Activated T-cell treated with anti-CD3 and anti-CD28 coated beads, Interleukin-2, amount 50 U/mL, for 1 hour (primary cell): Measurements from ENCODE around the gene OR2H1.
"Not testable (repeated sequence)": the region's sequence is repeated elsewhere in the genome, so short reads cannot be mapped to it uniquely, and the experiment has no call there.

Source experiments
- DNase-seq: peaks from one replicate; pipeline ENCODE4 v3.0.0-alpha.2; 2020

The OR2H1 gene

DNA sequence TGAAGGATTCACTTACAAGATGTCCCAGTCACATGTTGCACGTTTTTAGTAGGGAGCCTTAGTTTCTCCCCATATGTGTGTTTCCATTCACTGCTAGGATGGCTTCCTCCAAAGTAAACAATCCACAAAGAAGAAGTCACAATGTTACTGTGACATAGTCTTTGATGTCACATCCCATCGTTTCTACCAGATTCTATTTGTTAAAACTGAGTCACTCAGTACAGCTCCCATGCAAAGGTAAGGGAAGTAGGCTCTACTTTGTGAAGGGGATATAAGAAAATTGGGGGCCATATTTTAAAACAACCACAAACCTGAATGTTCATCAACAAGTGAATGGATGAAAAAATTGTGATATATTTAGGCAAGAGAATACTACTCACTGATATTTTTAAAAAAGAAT, at the start of gene OR2H1, which contains the start of gene OR11A1:
Gene OR2H1, plus strand, starts transcription at position 185 of the 400 bp plus-strand sequence. CDS start 4,615 bp downstream, outside the sequence.
Gene OR11A1, minus strand, starts transcription at position 101 of the 400 bp plus-strand sequence. CDS start 29,430 bp downstream, outside the sequence.
- DNase-seq: no peak

DNA sequence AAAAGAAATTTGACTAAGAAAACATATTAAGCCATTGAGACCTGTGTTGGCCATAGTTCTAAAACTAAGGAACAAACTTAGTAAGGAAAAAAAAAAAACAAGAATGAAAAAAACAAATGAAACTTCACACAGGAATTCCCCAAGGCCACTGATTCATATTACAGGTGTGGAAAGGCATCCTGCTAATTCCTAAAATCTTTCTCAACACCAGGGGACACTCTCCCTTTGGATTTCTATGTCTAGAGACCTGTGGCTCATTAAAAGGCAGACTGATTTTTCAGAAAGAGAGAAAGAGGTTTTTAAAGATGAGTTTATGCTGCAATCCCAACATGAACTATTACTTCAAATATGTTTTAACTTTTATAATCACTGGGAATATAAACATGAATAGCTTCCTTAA, 42.4 kb upstream of the OR2H1 start, which contains the start of gene OR12D1:
Gene OR12D1, plus strand, starts transcription at position 341 of the 400 bp plus-strand sequence.
- no peak for DNase-seq

DNA sequence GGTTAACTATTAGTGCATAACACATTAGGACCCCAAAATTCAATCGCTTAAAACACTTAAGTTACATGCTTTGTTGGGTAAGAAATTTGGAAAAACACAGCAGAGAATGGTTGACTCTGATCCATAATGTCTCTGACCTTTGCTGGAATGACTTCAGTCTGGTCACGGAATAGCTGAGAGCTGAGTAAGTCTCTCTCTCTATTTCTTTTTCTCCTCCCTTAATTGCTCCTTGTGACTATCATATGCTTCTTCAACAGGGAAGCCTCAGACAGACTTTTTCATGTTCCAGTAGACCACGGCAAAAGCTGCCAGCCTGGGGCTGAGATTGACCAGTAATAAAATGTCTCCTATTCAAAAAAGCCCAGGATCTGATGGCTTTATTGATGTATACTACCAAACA, 37.4 kb upstream of the OR2H1 start:
- DNase-seq: no peak

DNA sequence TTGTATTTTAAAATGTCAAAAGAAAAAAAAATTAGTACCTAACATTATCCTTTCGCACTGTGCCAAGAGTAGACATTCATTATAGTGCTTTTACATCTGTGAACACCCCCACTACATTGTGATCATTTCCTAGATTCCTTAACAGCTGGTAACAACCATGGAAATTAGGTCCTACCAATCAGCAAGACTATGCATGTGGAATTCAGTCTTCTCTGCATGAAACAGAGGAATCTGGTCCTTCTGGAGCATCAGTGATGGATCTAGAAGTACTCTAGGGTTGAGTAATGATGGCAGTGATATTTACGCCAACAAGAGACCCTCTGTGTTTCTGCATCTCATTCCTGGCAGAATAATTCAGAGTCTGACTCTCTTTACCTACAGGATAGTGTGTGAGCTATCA, 32.8 kb upstream of the OR2H1 start:
- DNase-seq: no peak

DNA sequence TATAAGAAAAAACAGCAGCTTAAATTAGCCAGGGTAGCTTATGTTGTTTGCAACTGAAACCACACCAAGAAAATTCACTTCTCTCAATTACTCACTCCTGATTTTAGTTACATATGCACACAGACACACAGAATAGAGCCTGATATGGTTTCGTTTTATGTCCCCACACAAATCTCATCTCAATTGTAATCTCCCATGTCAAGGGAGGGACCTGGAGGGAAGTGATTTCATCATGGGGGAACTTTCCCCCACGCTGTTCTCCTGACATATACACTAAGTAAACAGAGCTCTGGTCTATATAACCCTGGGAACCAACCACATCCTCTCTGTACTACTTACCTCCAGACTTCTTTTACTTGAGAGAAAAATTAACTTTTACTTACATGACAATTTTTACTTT, 32.4 kb upstream of the OR2H1 start:
- no peak for DNase-seq

DNA sequence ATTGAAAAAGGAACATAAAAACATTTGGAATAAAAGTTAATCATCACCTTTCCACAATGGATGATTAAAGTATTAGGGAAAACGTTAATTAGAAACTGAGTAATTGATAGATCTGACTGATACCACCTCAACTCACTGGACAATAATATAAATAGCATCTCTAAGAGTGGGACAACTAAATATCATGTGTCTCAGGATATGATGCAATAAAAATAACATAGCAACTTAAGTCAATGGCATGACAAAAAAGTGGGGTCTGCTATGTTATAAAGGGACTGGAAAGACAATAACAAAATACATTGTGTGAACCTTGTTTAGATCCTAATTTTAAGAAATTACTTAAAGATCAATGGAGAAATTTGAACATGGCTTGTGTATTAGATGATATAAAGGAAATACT, 31.9 kb upstream of the OR2H1 start:
- no peak for DNase-seq

DNA sequence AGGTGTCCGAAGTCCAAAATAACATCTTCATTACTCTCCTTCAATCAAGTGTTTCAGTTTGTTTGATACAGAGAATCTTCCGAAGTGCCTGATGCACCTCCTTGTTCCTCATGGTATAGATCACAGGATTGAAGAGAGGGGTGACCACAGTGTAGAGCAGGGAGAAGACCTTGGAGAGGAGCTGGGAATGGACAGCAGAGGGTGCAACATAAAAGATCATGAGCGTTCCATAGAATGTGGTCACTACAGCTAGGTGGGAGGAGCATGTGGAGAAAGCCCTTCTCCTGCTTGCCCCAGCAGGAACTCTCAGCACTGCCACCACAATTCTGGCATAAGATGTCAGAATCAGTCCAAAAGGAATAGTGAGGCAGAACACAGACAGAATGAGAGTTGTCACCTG, 30.3 kb upstream of the OR2H1 start:
- DNase-seq: no peak

DNA sequence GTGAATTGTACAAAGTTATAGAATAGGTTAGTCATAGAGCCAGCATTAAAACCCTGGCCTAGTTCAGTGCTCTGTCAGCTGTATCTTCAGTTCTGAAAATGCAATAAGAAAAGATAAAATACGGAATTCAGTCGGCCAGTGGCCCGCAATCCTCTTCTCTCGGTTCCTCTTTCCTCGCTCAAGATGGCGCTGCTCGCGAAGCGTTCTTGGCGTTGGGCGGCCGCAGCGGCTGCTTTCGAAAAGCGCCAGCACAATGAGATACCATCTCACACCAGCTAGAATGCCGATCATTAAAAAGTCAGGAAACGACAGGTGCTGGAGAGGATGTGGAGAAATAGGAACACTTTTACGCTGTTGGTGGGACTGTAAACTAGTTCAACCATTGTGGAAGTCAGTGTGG, 20.2 kb upstream of the OR2H1 start:
- DNase-seq: not testable (repeated sequence)

DNA sequence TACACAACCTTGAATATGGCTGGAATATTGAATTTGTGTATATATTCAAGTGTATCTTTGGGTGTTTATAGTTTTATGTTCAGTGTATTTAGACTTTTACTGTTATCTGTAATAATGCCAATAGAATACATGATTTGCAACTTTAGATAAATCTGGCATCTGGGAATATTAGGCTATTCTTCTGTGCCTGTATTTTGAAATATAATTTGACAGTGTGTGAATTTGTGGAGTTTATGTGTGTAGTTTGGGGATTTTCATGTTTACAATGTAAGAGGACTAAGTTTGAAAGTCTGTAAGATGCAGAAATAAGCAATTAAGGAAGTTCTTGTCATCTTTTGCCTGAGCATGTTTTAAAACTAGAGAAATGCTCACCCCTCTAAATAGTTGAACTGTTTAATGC, 17.9 kb upstream of the OR2H1 start, which contains the start of gene OR10C1:
Gene OR10C1, plus strand, starts transcription at position 301 of the 400 bp plus-strand sequence. CDS start 710 bp downstream, outside the sequence.
- DNase-seq: no peak

DNA sequence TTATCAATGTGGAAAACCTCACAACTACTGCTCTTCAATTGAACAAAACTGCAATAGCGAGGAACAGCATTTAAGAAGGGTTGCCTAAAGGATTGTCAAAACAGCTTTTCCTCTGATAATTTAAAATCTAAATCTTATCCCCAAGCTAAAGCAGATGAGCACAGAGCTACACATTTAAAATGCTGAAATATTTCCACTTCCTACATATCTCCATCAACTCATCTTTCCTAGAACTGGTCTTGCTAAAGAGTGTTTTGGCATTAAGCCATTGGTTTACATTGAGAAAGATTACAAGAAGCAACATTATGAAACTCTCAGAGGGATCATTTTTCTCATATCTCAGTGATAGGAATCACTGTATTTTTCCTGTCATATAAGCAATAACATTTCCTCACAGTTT, 14.2 kb upstream of the OR2H1 start:
- no peak for DNase-seq

DNA sequence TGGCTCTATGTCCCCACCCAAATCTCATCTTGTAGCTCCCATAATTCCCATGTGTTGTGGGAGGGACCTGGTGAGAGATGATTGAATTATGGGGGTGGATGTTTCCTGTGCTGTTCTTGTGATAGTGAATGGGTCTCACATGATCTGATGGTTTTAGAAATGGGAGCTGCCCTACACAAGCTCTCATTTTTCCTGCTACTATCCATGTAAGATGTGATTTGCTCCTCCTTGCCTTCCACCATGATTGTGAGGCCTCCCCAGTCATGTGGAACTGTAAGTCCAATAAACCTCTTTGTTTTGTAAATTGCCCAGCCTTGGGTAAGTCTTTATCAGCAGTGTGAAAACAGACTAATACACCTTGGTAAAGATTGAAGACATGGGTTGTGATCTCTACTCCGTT, 12.9 kb upstream of the OR2H1 start:
- DNase-seq: not testable (repeated sequence)

DNA sequence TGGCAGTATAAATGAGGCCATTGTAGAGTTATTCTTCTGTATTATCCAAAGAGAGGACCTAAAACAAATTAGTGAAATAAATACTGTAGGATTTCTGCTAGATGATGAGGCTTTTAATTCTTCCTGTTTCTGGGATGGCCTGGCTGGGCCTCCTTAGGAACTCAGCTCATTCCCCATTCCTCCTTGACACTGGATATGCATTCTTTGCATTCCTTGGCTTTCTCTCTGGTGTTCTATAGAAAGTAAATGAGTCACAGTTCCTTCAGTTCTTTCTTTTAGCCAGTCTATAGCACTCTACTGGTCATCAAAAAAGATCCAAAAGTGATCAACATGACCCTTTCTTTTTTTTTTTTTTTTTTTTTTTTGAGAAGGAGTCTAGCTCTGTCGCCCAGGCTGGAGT, 9.3 kb upstream of the OR2H1 start:
- no peak for DNase-seq

DNA sequence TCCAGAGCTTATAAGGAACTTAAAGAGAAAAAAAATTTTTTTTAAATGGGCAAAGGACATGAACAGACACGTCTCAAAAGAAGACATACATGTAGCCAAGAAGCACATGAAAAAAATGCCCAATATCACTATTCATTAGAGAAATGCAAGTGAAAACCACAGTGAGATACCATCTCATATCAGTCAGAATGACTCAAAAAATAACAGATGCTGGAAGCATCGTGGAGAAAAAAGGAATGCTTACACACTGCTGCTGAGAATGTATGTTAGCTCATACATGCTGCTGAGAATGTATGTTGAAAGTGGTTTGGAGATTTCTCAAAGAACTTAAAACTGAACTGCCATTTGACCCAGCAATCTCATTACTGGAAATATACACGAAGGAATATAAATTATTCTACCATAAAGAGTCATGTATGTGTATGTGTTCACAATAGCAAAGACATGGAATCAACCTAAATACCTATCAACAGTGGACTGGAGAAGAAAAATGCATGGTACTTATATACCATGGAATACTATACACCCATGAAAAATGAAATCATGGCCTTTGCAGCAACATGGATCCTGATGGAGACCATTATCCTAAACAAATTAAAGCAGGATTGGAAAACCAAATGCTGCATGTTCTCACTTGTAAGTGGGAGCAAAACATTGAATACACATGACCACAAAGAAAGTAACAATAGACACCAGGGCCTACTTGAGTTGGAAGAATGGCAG, 5.3 kb upstream of the OR2H1 start:
- no peak for DNase-seq

DNA sequence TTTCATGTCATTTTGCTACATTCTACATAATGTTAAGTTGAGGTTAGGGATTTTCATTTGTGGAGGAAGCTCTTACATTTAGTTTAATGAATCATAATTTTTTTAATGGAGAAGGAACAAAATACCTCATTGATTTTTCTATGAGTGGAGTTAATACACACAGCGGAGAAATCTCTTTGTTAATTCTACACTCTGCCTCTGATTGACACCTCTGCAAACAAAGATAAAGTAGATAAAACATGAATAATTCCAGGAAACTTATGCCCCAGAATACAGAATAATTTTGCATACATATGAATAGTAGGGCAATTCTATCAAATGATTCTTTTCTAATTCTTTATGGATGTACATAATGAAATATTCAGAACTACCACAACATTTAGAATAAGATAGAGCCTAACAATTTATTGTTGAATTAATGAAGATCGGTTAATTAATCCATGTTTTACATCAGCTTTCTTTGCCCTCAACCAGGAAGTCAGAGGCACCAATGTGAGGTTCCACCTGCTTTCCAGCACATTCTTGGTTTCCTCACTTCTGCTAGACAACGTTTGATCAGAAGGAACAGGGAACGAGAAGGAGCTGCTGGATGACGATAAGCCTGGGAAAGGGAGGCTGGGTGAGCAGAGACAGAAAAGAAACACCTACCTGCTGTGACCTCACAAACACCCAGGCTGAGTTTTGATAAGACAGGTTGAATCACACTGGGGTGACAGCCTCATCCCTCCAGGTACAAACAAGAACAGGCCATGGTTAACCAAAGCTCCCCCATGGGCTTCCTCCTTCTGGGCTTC, 4.3 kb downstream of the OR2H1 start:
- DNase-seq: no peak

DNA sequence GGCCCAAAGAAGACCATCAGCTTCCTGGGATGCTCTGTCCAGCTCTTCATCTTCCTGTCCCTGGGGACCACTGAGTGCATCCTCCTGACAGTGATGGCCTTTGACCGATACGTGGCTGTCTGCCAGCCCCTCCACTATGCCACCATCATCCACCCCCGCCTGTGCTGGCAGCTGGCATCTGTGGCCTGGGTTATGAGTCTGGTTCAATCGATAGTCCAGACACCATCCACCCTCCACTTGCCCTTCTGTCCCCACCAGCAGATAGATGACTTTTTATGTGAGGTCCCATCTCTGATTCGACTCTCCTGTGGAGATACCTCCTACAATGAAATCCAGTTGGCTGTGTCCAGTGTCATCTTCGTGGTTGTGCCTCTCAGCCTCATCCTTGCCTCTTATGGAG, 5.1 kb downstream of the OR2H1 start:
- no peak for DNase-seq

DNA sequence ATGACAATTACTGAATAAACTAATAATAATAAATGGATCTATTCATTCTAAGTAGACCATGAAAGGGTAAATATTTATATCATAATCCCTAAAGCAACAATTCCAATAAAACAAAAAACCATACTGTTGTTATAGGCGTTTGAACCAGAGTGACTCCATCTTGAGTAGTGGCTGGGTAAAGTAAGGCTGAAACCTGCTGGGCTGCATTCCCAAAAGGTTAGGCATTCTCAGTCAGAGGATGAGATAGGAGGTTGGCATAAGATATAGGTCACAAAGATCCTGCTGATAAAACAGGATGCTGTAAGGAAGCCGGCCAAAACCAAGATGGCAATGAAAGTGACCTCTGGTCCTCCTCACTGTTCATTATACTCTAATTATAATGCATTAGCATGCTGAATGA, 8.3 kb downstream of the OR2H1 start:
- DNase-seq: no peak

DNA sequence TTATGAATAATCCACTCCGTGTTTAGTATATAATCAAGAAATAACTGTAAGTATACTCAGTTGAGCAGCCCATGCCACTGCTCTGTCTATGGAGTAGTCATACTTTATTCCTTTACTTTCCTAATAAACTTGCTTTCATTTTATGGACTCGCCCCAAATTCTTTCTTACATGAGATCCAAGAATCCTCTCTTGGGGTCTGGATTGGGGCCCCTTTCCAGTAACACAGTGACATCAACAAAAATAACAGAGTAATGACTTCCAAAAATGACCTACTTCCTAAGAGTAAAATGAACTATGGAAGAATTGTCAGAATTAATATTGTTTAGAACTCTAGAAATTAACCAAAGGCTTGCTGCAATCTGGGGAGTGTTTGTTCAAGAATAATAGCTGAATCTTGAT, 8.8 kb downstream of the OR2H1 start:
- DNase-seq: no peak

DNA sequence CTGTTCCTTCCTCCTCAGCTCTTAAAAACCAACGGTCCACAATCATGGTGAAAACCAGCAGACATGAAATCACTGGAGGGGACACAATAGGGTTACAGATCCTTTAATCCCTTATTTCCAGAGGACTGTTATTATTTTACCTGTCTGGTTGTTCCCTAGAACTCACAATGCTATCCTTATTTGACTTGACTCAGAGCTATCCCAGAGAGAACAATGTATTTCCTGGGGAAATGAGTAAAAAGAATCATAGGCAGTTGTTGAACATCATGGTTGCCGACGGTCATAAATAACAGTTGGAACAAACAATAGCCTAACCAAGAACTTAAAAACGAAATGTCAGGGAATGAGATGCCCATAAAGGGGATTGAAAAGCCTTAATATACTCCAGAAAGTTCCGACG, 9.3 kb downstream of the OR2H1 start:
- DNase-seq: no peak

DNA sequence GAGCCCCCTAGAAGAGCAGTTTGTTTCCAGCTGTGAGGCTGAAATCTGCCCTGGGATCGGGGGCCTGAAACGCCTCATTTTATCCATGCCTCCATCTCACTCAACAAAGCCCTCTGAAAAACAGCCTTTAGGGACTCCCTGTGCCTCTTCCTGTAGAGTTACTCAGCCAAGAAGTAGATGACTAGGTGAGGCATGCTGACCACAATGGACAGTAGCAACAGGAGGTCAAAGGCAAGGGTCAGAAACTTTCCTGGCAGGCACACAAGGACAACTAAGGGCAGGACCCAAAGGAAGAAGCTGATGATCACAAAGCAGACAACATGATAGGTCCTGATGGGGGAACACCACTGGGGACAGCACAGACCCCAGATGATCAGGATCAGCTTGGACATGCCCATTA, 18.0 kb downstream of the OR2H1 start:
- no peak for DNase-seq

DNA sequence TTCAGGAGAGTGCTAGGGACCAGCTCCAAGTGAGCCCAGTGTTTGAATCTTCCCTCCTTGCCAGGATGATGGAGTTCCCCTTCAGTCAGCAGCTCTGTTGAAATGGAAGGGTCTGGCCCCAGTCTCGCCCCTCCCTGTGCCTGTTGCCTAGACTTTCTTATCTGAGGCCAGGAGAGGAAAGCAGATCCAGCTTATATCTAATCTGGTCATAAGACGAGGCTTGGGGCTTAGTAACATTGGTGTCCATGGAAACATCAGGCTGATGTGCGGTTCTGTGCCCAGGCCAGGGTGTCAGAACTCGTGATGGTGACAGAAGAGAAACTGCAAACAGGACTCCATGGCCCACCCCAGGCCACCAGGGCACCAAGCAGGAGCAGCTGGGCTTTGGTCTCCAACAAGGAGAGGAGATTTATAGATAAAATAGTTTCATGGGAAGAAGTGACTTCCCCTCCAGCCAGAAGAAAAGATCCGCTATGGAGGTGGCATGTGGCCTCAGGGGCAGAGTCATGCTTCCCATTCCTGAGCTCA, 21.0 kb downstream of the OR2H1 start:
- DNase-seq: no peak

DNA sequence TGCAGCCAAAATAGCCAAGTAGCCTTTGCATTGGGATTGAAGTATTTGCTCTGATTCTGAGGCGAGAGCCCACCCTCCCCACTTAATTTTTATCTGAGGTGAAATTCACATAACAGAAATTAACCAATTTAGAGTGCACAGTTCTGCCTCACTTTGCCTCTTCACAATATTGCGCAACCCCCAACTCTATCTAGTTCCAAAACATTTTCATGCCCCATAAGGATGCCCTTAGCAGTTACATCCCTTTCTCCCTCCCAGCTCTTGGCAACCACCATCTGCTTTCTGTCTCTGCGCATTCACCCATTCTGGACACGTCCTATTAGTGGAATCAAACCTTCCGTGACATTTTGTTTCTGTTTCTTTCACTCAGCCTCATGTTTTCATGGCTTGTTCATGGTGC, 21.8 kb downstream of the OR2H1 start:
- no peak for DNase-seq

DNA sequence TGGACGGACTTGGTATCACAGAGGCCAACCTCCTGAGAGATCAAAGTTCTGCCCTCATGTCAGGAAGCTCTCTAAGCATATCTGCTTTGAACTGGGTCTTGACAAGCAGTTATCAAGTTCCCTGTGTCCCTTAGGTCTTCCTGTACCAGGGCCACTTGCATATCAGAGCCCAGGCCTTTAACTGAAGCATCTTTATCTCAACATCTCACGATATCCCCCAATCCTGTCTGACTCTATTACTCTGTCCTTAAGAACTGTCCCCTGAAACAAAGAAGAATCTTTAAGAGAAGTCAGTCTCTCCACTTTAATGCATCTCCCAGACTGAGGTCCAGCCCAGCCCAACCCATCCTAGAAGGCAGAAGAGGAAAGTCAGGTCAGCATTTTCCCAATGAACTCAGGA, 22.6 kb downstream of the OR2H1 start:
- no peak for DNase-seq

DNA sequence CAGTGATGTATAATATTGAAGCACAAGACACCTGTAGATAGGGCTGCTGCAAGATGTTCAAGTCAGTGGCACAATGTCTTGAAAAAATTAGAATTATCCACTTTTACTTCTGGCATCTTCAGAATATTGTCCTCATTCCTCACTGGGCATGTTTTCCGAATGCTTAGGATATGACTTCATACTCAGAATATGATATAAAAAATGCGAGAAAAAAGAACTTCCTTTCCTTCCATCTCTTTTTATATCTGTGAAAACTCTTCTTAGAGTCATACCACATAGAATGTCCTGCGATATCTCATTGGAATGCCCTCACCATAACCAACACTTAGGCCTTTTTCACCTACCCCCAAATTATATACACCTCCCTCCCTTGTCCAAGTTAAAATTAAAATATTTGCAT, 26.2 kb downstream of the OR2H1 start:
- DNase-seq: no peak

DNA sequence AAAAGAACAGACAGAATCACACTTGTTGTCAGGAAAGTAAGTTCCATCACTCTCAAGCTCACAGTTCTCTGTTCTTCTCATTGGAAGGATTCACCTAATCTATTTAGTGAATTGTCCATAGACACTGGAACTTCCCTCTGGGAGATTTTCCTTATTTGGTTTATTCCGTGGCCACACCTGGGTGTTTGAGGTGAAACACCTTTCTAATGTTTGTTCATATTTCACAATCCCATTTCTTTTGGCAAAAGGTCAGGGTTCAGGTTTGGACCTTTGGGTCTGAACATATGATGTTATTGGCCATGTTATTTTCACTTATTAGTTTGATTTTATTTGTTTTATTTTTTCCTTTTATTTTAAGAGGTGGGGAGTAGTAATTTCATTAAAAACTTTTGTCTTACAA, 26.8 kb downstream of the OR2H1 start:
- DNase-seq: no peak
